Suppressor macrophage treated with lipopolysaccharide for 4 hours (primary cell): ENCODE data around the gene PLAC1.
A peak's percentile ranks its signal among the peaks of the same experiment; 100 is the strongest.

ENCODE experiments used
- DNase-seq: peaks from one replicate; pipeline ENCODE4 v3.0.0-alpha.2; 2020

Gene PLAC1, protein sequence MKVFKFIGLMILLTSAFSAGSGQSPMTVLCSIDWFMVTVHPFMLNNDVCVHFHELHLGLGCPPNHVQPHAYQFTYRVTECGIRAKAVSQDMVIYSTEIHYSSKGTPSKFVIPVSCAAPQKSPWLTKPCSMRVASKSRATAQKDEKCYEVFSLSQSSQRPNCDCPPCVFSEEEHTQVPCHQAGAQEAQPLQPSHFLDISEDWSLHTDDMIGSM

DNA sequence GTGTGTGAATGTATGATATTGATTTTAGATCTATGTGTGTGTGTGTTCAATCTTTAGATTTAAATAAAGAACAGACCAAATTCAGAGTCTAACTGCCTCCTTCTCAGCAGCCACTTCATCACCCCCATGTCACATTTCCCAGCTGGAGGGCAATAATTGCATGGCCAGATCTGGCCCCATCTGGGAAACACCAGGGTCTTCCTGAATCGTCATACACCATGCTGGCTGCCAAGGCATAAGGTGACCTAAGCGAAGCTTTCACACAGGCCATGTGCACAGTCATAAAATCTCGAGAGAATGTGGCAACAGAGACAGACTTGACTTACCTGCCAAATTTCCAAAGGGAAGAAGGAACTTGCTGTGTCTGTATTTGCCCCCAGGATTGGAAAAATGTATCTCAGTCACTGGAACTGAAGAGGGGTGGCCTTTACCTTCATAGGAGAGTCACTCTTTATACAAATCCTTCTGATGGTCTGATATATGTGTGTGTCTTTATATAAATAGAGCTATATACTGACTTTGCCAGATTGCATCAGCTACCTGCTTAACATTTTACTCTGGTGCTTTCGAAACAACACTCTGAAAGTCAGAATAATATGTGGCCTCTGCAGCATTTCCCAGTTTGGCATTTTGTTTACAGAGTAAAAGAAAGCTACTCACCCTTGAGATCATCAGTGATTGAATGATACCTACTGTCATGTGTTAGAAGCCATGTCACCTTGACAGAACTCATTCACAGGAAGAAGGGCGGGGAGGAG is at the start of gene PLAC1:
PLAC1 (minus strand) TSS at position 470 of the 758 bp plus-strand sequence. CDS start 91,789 bp downstream, outside the sequence.
- no peak for DNase-seq

DNA sequence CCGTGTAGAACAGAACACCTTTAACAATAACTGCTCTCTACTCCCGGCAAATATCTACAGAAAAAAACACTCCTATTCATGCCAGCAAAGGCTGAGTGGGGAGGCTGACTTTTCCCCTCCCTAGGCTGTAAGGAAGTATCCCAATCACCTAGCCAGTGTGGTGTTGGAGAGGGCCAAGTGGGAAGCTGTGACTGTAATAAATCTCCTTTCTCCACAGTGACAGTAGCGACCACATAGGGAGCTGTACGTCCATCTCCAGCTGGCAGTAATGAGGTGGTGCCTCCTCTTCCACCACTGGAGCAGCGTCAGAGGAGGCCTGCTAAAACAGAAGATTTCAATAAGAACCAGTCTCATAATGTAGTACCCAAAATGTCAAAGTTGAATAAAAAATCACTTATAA is 47.9 kb upstream of the PLAC1 start:
- no peak for DNase-seq

DNA sequence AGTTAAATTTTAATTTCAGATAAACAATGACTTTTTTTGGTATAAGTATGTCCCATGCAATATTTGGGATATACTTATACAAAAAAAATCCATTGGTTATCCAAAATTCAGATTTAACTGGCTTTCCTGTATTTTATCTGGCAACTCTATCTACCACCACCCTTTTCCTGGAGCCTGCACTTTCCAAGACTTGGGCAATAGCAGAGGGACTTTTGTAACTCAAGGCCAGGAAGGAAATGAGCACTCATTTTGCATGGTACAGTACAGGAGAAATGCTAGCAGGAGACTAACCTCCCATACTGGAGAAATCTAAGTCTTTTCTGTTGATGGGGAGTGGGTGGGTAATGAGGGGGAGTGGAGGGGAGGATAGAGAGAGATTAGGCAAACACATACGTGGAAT is 37.7 kb upstream of the PLAC1 start:
- no peak for DNase-seq

DNA sequence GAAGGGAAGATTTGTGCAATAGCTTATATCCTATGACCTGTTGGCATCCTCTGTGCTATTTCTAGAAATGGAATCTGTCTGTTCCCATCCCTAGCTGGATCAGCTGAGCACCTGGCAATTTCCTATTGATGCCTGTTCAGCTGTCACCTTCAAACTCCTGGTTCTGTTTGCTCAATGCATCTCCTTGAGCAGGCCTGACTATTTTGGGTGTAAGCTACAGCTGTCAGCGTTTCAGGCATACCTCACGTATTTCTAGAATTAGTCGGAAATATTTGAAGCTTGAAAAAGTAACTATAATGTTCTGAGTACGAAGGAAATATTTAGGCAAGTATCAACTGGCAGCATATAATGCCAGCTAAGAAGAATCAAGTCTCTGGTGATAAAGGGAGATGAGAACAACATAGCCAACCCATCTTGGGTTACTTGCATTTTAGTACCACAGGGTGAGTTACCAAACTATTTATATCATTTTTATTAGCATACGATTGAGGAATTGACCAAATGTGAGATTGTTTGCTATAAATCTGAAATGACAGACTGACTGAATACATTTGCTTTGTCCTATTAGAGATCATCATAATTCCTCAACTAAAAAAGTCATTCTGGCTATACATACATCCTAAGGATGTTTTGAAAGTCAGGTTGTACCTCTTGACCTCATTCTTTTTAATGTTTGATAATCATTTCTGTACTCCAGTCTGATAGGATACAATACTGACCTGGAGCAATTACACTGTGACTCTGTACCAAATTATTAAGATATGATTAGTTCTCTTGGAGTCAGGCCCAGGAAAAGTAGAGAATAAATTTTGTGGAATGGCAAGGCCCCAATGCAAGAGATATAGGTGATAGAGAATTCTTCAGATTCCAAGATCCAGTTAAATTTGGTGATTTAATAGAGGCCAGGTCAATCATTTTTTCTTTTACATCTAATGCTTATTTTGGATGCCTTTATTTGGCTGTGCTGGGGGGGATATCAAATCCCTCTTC is 36.4 kb upstream of the PLAC1 start:
- DNase-seq: no peak

DNA sequence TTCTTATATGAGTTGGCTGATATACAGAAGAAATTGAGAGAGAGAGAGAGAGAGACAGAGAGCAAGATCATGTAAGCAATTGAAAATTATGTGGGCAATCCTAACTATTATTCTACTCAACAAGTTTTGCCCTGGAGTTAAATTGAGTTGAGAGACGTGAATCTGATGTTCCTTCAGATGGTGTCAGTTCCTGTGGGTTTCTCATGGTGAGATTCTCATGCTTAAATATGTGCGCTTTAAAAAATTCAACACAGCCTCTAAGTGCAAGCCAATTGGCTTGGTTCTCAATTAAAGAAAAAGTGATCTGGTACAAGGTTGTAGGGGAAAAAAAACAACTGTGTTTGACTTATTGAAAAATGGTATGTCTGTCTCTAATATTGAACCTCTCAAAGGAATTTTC is 35.4 kb upstream of the PLAC1 start:
- DNase-seq: no peak

DNA sequence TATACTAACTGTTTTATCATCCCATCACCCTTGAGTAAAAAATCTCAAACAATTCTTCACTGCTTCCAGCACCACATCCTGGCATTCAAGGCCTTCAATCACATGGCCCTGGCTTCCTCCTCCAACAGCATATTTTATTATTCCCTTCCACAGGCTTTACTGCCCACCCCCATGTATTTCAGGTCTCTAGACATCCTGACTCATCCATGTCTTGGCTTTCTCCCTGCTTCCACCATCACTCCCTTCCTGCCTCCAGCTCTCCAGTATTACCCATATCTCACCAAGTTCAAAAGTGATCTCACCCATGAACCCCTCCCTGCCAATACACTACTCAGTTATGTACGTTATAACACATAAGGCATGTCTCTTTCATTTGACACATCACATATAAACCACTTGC is 34.7 kb upstream of the PLAC1 start:
- DNase-seq: no peak

DNA sequence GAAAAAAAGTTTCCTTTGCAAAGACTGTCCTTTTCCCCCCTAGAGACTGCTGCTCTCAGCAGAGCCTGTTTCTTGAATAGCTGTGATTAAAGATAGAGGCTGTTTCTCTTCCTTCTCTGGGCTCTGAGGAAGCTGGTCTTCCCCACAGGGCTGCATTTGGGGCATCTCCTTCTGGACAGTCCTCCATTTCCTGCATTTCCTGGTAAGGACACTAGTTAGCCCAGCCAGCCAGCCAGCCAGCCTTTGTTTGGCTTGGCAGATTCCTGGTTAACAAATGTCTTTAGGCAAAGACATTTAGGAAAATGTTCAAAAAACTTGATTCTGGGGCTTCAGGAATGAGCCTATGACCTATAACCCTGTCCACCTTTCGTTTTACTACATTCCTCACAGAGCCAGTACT is 34.0 kb upstream of the PLAC1 start:
- no peak for DNase-seq

DNA sequence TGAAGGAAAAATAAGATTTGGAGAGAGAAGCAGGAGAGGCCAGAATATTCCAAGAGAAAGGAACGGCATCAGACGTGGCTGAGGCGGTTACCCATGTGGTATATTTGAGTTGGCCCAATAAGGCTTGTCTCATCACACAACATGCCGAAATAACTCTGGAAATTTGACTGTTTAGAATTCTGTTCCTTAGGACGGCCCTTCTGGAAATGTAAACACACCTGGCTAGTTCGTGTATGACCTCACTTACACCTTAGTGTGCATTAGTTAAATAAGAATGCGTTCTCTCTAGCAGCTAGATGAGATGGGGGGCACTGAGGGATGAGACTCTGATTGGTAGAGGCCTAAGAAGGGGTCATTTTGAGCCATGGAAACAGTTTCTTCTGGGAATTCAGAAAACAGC is 33.2 kb upstream of the PLAC1 start:
- DNase-seq: no peak

DNA sequence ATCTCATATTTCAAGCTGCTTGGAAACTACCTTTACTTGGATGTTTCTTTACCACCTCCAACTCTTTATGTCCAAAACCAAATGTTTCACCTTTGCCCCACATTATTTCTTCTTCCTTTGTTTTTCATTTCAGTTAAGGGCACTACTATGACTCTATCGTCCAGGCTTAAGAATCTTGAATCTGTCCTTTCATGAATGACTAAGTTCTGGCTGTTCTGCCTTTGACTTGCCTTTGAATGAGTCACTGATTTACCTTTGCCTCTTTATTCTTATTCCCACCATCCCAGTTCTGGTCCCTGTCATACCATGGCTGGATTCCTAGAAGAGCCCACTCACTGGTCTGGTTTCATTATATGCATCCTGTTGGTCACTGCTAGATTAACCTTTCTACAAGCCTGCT is 30.6 kb upstream of the PLAC1 start:
- no peak for DNase-seq

DNA sequence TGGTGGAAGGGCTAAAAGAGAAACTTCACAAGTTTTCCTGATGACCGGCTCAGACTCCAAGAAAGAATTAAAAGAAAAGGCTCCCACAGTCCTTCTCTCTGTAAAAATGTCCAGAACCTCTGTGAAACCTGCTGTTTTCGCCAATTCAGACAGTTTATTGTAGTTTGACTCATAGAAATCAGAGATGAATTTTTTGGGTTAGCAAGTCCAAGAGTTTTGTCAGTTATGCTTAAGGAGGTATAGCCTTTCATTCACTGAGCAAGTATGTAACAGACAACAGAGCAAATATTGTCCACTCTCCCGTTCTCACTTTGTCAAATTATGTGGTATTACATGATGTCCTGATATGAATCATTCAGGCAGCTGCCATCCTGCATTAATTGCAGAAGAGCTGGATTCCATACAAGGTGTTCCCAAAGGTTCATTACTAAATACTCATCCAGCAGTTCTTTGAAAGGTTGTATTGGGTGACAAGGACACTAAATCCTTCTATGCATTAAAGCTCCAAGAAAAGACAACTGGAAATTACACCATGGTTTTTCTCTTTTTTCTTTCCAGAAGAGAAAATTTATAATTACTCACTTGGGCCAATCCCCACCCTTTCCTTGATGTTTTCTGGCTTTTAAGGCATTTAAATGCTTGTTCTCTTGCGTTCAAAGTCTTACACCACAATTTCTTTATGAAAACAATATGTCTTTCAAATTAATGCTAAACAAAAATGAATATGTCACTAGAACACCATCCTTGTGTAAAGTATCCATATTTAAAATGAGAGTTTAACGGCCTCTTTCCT is 30.0 kb upstream of the PLAC1 start:
- no peak for DNase-seq

DNA sequence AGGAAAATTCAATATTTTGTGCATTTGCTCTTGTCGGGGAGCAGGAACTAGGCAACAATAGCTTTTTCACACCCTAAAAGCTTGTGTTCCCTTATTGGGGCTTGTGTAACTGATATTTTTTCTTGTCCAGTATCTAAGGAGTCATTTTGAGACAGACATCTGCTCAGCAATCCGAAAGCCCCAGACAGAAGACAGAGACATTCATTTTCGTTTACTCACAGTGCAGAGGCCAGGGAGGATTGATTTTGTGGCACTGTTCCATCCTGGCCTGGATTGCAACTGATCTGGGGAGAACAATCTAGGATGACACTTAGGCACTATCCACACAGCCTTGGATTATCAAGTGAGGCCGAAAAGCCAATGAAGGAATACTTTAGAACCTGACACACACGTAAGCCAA is 27.4 kb upstream of the PLAC1 start:
- DNase-seq: no peak

DNA sequence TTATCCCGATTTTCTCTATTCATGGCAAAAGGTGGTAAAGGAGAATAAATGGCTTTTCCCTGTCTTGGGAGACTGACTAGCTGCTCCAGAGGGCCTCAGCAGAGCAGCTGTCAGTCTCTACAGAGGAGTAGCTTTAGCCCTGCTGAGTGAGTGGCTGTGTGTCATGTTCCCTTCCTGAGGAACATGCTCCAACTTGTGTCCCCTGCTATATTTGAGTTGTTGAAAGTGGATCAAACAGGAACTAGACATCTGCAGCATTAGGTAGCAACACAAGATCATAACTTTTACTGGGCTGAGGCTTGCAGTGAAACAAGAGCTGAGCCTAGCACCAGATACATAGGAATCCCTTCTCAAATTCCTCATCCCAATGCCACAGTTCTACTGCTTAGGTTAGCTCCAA is 26.7 kb upstream of the PLAC1 start:
- no peak for DNase-seq

DNA sequence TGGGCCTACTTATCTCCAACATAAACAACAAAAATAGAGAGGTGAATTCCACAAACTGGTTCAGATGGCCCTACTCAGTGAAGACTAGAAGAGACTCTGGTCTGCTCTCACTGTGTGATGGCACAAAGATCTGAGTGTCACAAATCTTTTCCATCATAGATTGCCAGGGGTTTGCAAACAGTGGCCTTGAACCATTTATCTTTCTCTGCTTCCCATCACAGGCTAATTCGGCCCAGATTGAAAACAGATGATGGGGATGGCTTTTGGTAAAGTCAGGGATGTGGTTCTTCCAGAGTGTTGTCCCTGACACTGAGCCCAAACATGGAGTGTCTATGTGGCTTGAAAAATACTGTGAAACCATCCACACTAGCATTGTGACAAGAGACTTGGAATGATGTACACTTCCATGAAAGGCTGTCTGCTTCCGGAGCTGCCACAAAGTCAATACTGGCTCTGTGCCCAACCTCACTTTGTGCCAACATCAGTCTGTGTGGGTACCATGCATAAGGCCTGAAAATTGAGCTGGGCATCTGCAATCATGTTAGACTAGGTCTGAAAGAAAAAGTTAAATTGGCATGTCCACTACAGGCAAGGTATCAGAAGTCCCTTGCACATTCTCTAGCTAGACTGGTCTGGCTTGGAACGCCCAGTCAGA is 25.2 kb upstream of the PLAC1 start:
- no peak for DNase-seq

DNA sequence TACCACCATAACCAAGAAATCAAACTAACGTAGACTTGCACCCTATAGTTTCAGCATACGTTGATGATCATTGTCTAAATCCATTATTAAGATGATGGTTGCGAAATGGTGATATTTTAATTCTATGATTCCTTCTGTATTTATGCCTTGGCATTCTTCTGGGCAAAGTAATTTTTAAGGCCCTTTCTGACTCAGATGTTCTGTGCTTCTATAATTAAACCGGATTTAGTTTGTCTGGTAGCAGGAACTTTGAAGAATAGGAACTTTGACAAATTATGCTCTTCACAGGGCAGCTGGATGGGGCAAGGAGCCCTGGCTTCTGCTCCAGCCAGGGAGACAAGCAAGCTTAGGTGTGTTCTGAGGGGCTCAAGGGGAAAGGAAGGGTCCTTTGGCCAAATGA is 23.8 kb upstream of the PLAC1 start:
- no peak for DNase-seq

DNA sequence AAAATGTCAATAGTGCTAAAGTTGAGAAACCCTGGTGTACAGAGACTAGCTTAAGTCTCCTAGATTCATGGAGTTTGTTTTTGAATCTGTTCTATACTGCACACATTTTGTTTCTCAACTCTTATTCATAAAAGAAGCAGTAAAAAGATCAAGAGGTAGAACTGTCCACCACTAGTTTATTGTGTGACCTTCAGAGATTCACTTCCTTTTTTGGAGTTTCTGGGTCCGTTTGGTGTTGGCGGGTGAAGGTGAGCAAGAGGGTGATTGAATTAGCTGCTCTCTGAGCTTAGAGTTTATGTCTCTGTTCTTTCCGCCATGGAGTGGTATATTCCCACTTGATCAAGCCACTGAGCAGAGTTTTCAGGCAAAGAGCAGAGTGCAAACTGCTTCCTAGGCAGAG is 21.4 kb upstream of the PLAC1 start:
- no peak for DNase-seq

DNA sequence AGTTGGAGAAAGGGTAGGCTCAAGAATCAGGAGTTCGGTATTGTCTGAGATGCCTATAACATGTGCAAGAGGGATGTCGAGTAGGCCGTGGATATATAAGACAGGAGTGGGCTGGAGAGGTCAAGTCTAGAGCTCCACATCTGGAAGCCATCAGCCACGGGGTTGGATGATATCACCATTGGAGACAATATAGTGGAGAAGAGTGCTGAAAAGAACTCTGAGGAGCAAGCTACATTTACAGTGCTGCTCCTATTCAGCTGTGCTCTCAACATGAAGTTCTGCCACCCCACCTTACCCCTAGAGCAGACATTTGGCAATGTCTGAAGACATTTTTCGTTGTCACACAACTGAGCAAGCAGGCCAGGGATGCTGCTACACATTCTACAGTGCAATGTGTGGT is 20.9 kb upstream of the PLAC1 start:
- no peak for DNase-seq

DNA sequence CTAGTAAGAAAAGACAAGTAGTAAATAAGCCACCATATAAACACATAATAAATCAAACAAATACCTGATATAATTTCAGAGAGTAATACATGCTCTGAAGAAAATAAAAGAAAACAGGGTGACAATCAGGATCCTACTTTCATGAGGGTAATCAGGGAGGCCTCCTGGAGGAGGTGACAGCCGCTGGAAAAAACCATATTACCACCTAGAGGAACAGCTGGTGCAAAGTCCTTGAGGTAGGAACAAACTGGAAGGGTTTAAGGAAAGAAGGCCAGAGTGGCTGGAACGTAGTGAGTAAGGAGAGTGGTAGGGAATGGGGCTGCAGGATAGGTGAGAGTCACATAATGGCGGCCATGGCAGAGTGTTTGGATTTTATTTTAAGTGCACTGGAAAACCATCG is 19.1 kb upstream of the PLAC1 start:
- no peak for DNase-seq

DNA sequence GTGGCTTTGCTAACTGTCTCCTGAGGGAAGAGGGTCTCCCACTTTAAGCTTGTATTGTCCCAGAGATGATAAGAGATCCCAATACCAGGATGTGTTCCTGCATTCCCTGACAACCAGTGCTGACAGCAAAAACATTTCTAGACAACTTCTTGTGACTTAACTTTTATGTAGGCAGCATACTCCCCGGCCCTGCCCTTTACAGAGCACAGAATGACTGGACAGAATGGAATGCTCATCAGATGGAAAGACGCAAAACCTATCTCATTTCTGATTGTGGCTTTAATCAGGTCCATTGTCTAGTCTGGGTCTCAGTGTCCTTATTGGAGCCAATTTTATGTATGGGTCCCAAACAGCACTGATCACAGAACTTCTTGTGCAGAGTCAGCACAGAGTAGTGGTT is 18.2 kb upstream of the PLAC1 start:
- DNase-seq: no peak

DNA sequence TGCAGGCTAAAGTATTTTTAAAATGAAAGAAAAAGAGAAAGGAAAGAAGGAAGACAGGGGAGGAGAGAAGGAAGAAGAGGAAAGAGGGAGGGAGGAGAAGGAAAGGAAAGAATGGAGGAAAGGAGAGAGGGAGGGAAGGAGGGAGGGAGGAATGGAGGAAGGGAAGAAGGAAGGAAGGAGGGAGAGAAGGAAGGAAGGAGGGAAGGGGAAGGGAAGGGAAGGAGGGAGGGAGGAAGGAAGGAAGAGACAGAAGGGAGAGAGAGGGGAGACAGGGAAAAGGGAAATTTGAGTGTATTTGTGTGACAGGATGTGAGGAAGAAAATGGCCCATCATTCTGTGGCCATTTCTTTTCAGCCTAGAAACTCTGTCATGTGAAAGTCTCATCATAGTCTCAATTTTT is 14.9 kb upstream of the PLAC1 start:
- no peak for DNase-seq

DNA sequence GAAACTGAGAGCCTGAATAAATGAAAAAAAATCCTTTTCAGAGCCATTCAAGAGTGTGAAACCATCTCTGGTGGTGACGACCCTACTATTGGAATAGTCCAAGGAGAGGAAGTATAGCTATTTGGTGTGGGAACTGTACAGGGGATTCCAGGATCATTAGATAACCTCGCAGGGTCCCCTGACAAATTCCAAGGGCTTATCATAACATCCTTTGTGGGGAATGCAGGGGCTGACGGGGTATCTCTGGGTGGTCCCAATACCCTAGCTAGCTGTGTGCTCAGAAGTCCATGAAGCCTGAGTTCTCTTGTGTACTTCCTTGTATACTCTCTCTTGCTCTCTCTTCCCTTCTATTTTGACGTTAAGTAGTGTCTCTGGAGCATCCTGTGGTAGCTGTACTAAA is 13.8 kb upstream of the PLAC1 start:
- DNase-seq: no peak

DNA sequence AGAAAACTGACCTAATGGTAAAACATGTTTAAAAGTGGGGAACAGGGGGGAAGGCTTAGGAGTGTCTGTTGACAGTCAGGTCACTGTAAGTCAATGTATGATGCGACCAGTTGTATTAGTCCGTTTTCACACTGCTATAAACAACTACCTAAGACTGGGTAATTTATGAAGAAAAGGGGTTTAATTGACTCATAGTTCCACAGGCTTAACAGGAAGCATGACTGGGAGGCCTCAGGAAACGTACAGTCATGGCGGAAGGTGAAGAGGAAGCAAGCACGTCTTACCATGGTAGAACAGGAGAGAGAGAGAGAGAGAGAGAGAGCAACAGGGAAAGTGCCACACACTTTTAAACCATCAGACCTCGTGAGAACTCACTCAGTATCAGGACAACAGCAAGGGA is 13.0 kb upstream of the PLAC1 start:
- peak; percentile 12 for DNase-seq
